Loucy (cell line): ENCODE data around the gene KCNJ6.

Experiments used
- H2AFZ ChIP-seq: fragments of 200-600 bp; sonication (generic); 2 replicates; pipeline ENCODE4 v1.6.0; 2016; ENCODE audit warnings: antibody characterized with exemption, mild to moderate bottlenecking, low read length, moderate library complexity
- H3F3A ChIP-seq: fragments of 200-600 bp; 2 replicates; pipeline ENCODE4 v1.6.0; 2016; ENCODE audit warnings: antibody characterized with exemption, low read depth, mild to moderate bottlenecking
- H3K27me3 ChIP-seq: fragments of 200-600 bp; sonication (generic); 2 replicates; pipeline ENCODE4 v1.6.1; 2014; ENCODE audit warnings: low read length, mild to moderate bottlenecking; ENCODE audit not compliant: insufficient read depth, poor library complexity, severe bottlenecking
- H3K36me3 ChIP-seq: fragments of 200-600 bp; sonication (generic); 2 replicates; pipeline ENCODE4 v1.6.1; 2016; ENCODE audit warnings: low read length; ENCODE audit not compliant: insufficient read depth
- H3K4me1 ChIP-seq: fragments of 200-600 bp; sonication (generic); 2 replicates; pipeline ENCODE4 v1.5.1; 2014; ENCODE audit warnings: low read length, mild to moderate bottlenecking; ENCODE audit not compliant: insufficient read depth, poor library complexity, severe bottlenecking
- H3K4me2 ChIP-seq: fragments of 200-600 bp; sonication (generic); 2 replicates; pipeline ENCODE4 v1.6.0; 2014; ENCODE audit warnings: antibody characterized with exemption, low read length, low read depth, mild to moderate bottlenecking; ENCODE audit not compliant: poor library complexity, severe bottlenecking
- H3K4me3 ChIP-seq: fragments of 200-600 bp; sonication (generic); 2 replicates; pipeline ENCODE4 v1.5.1; 2014; ENCODE audit warnings: low read length, mild to moderate bottlenecking, mixed read lengths; ENCODE audit not compliant: poor library complexity, severe bottlenecking
- H3K79me2 ChIP-seq: fragments of 200-600 bp; sonication (generic); 2 replicates; pipeline ENCODE4 v1.6.1; 2014; ENCODE audit warnings: low read length; ENCODE audit not compliant: insufficient read depth
- H3K9ac ChIP-seq: fragments of 200-600 bp; sonication (generic); 2 replicates; pipeline ENCODE4 v1.6.0; 2014; ENCODE audit warnings: mild to moderate bottlenecking, low read depth, low read length, moderate library complexity; ENCODE audit not compliant: poor library complexity, severe bottlenecking
- H3K9me2 ChIP-seq: fragments of 200-600 bp; sonication (generic); replicated peaks from 2 replicates; pipeline ENCODE4 v1.6.1; 2016; ENCODE audit warnings: low read depth, low read length, mixed read lengths
- H3K9me3 ChIP-seq: fragments of 200-600 bp; sonication (generic); 2 replicates; pipeline ENCODE4 v1.6.1; 2014; ENCODE audit warnings: mild to moderate bottlenecking, antibody characterized with exemption, low read length, low read depth; ENCODE audit not compliant: insufficient read depth
- H4K20me1 ChIP-seq: fragments of 200-600 bp; sonication (generic); 2 replicates; pipeline ENCODE4 v1.6.0; 2014; ENCODE audit warnings: antibody characterized with exemption, low read length, mild to moderate bottlenecking; ENCODE audit not compliant: insufficient read depth, poor library complexity, severe bottlenecking
- EZH2phosphoT487 ChIP-seq: fragments of 200-600 bp; IDR thresholded peaks from 2 replicates; pipeline ENCODE4 v1.6.1; 2018; ENCODE audit warnings: antibody characterized with exemption, mild to moderate bottlenecking, moderate library complexity, borderline replicate concordance
- TF ChIP-seq, protein P1 (sequence below): fragments of 200-600 bp; sonication (generic); conservative IDR thresholded peaks from 2 replicates; pipeline ENCODE4 v1.5.1; 2014; ENCODE audit warnings: mild to moderate bottlenecking, antibody characterized with exemption, low read length

Gene KCNJ6

DNA sequence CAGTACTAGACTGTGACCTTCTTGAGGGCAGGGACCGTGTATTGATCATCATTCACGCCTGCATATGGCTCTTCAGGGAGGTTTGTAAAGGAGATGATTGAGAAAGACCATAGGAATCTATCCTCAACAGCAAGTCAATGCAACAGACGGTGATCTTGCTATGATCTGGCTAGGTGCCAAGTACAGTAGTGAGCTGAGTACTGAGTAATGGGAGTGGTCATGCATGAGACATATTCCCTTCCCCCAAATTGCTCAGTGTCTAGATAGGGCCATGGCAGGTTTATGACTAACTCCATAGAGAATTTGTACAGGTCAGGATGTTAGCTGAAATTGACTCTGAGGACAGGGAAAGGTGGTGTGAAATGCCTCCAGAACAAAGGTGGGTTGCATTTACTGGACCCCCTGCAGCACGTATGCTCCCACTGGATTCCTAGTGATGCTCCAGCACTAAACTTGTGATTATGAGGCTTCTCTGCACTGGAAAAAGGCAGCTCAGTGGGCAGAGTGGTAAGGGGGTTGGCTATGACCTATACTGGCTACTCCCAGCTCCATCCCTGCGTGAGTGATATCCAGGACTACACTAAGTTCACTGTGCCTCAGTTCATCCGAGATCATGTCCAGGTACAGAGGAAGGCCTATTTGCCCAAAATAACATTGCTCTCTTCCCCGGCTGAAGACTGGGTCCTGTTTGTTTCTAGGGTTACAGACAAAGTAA lies 37.2 kb downstream of the KCNJ6 start:
- no peak overlapping the region for H3K4me2 ChIP-seq
- no peak overlapping the region for H3K9ac ChIP-seq
- no peak overlapping the region for H3K4me3 ChIP-seq
- H3K27me3 ChIP-seq = no peaks in the 10 kb centered on the region
- H4K20me1 ChIP-seq = no peaks in the 10 kb centered on the region
- H3F3A ChIP-seq = no peaks in the 10 kb centered on the region
- H3K9me3 ChIP-seq = no peaks in the 10 kb centered on the region
- no peaks in the 10 kb centered on the region for H3K79me2 ChIP-seq
- H3K4me1 ChIP-seq = no peaks in the 10 kb centered on the region
- no peak overlapping the region for H2AFZ ChIP-seq
- TF ChIP-seq EZH2phosphoT487 = no peak
- TF ChIP-seq, protein P1, sequence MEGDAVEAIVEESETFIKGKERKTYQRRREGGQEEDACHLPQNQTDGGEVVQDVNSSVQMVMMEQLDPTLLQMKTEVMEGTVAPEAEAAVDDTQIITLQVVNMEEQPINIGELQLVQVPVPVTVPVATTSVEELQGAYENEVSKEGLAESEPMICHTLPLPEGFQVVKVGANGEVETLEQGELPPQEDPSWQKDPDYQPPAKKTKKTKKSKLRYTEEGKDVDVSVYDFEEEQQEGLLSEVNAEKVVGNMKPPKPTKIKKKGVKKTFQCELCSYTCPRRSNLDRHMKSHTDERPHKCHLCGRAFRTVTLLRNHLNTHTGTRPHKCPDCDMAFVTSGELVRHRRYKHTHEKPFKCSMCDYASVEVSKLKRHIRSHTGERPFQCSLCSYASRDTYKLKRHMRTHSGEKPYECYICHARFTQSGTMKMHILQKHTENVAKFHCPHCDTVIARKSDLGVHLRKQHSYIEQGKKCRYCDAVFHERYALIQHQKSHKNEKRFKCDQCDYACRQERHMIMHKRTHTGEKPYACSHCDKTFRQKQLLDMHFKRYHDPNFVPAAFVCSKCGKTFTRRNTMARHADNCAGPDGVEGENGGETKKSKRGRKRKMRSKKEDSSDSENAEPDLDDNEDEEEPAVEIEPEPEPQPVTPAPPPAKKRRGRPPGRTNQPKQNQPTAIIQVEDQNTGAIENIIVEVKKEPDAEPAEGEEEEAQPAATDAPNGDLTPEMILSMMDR = no peak
- no peaks in the 10 kb centered on the region for H3K36me3 ChIP-seq
- H3K9me2 ChIP-seq = no peaks in the 10 kb centered on the region

DNA sequence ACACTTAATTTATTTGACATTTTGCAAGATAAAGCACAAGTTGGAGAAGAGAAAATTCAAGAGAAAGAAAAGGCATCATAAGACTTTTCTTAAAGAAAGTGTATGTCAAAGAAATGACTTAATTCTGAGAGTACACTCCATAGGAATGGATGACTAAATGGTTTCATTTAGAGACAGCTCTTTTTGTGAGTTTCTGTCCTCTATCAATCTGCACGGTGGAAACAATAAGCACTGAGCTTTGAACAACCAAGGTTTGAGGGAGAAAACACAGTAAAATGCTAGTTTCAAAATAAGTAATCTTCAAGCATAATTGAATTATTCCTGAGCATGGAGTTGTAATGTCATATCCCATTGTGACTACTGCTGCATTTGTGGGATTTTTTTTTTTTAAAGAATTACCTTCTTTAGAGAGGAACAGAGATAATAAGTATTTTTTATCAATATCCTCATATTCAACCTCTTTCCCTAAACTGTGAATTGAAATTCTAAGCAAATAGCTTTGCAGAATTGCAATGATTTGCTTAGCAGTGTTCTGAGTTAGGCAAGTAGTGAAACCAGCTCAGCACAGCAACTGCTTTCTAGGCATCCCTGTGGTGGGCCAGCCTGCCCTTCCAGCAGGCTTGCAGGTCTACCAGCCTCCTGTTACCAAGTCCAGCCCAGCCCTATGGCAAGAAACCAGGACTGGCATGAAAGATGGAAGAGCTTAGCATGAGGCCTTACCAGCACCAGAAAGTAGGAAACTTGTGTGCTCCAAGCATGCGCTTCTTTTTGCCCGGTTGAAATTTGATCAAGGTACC lies 38.2 kb downstream of the KCNJ6 start:
- Histone ChIP-seq H3K79me2 (no peaks in the 10 kb centered on the region), H3K9ac (no peak overlapping the region), H2AFZ (no peak overlapping the region), H3K4me1 (no peaks in the 10 kb centered on the region), H3K27me3 (no peaks in the 10 kb centered on the region), H4K20me1 (no peaks in the 10 kb centered on the region), H3K4me3 (no peak overlapping the region), H3K36me3 (no peaks in the 10 kb centered on the region), H3K9me2 (no peaks in the 10 kb centered on the region), H3F3A (no peaks in the 10 kb centered on the region), H3K4me2 (no peak overlapping the region), H3K9me3 (no peaks in the 10 kb centered on the region)
- TF ChIP-seq, protein P1 = no peak
- no peak for TF ChIP-seq EZH2phosphoT487

DNA sequence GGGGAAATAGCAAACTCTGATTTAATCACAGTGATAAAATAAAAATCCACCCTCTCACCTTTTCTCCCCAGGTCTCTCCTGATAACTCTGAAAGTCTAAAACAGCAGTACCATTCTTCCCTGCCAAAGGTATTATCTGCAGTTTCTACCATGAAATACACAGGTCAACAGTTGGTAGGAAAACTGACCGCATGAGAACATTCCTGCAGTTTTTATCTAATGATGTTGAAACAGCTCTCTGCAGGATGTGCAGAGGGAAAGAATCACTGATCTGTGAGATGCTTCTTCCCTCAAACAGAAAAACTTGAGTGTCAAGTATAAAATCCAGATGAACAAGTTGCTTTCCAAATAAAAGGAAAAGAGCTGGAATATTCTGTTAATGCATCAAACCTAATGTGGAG lies 39.1 kb downstream of the KCNJ6 start:
- Histone ChIP-seq H3K9me2 (no peaks in the 10 kb centered on the region), H4K20me1 (no peaks in the 10 kb centered on the region), H3K9me3 (no peaks in the 10 kb centered on the region), H3K36me3 (no peaks in the 10 kb centered on the region), H3K79me2 (no peaks in the 10 kb centered on the region), H3K4me3 (no peak overlapping the region), H2AFZ (no peak overlapping the region), H3K4me2 (no peak overlapping the region), H3K27me3 (no peaks in the 10 kb centered on the region), H3F3A (no peaks in the 10 kb centered on the region), H3K4me1 (no peaks in the 10 kb centered on the region), H3K9ac (no peak overlapping the region)
- TF ChIP-seq, protein P1 = no peak
- no peak for TF ChIP-seq EZH2phosphoT487
